T-cell (primary cell): Measurements from ENCODE around the gene SVOP. TPM values are rescaled to one million over a fixed set of nuclear protein-coding genes. Genes with fewer than 3 reads are reported as not detected.

ENCODE experiments used
- ATAC-seq, 4 experiments: fragments of 200-7000 bp in 3 of 4; fragments of 150-1000 bp in 1 of 4; cut with Tn5 transposase; replicated peaks in 1 of 4; 1 replicate in 3 of 4; 2 replicates in 1 of 4; pipeline ENCODE4 v1.10.0; 2021; ENCODE audit warnings: moderate library complexity in 3 of 4, mild to moderate bottlenecking in 2 of 4, moderate number of reproducible peaks in 1 of 4
- CTCF ChIA-PET, 2 donors: fragments of 300-600 bp; sonication (Branson Sonifier 250); formaldehyde crosslinking; loops; one replicate each; lab custom pipeline; 2022; ENCODE audit warnings: antibody characterized with exemption in 2 of 2; lab: Charles Lee
- POLR2A ChIA-PET, 2 donors: fragments of 300-600 bp; sonication (Branson Sonifier 250); formaldehyde crosslinking; loops; one replicate each; lab custom pipeline; 2022; ENCODE audit warnings: antibody characterized with exemption in 2 of 2; lab: Charles Lee
- DNase-seq, 35 experiments: peaks; one replicate each; pipeline versions ENCODE4 v3.0.0 to v3.0.0-alpha.2; 2013 to 2023
- H3K27ac ChIP-seq: one replicate; pipeline ENCODE4 v1.5.1; 2013; ENCODE audit warnings: low read length
- H3K27me3 ChIP-seq, 2 experiments: replicated peaks in 1 of 2; 1 replicate in 1 of 2; 2 replicates in 1 of 2; pipeline versions ENCODE4 v1.6.1 to v1.7.0; 2013; ENCODE audit warnings: low read length in 1 of 2, mixed read lengths in 1 of 2; ENCODE audit not compliant: control insufficient read depth in 2 of 2, insufficient read depth in 2 of 2; ENCODE audit errors: extremely low read depth in 1 of 2
- H3K36me3 ChIP-seq, 2 donors: 1 replicate in 1 of 2; 2 replicates in 1 of 2; pipeline versions ENCODE4 v1.6.1 to v1.7.0; 2013; ENCODE audit warnings: low read length in 1 of 2; ENCODE audit not compliant: control insufficient read depth in 2 of 2, insufficient read depth in 1 of 2; ENCODE audit errors: extremely low read depth in 1 of 2
- H3K4me1 ChIP-seq, 2 experiments: 1 replicate in 1 of 2; 2 replicates in 1 of 2; pipeline versions ENCODE4 v1.6.1 to v1.7.0; 2013; ENCODE audit warnings: low read length in 2 of 2, mixed read lengths in 1 of 2; ENCODE audit not compliant: insufficient read depth in 2 of 2, control insufficient read depth in 1 of 2; ENCODE audit errors: extremely low read depth in 1 of 2
- H3K4me3 ChIP-seq, 2 donors: 1 replicate in 1 of 2; 2 replicates in 1 of 2; pipeline versions ENCODE4 v1.5.1 to v1.7.0; 2013; ENCODE audit warnings: mild to moderate bottlenecking in 2 of 2, low read length in 1 of 2, moderate library complexity in 1 of 2; ENCODE audit not compliant: control insufficient read depth in 1 of 2; ENCODE audit errors: extremely low read depth in 1 of 2
- H3K9me3 ChIP-seq: 2 replicates; pipeline ENCODE4 v1.7.0; 2013
- H3K27ac Mint-ChIP-seq, 2 donors: one replicate each; pipeline ENCODE4 v1.8.0; 2020 to 2021; ENCODE audit warnings: mild to moderate bottlenecking in 2 of 2, mixed read lengths in 2 of 2
- H3K27me3 Mint-ChIP-seq, 2 donors: one replicate each; pipeline ENCODE4 v1.8.0; 2021 to 2022; ENCODE audit warnings: mixed read lengths in 2 of 2
- H3K36me3 Mint-ChIP-seq: one replicate; pipeline ENCODE4 v1.8.0; 2021; ENCODE audit warnings: mixed read lengths
- H3K4me1 Mint-ChIP-seq, 3 donors: one replicate each; pipeline ENCODE4 v1.8.0; 2020 to 2022; ENCODE audit warnings: mixed read lengths in 3 of 3, mild to moderate bottlenecking in 1 of 3
- H3K4me3 Mint-ChIP-seq, 3 donors: one replicate each; pipeline ENCODE4 v1.8.0; 2020 to 2022; ENCODE audit warnings: mild to moderate bottlenecking in 3 of 3, mixed read lengths in 3 of 3, moderate library complexity in 3 of 3
- H3K9me3 Mint-ChIP-seq, 3 donors: one replicate each; pipeline ENCODE4 v1.8.0; 2020 to 2022; ENCODE audit warnings: mixed read lengths in 3 of 3
- WGBS: methylation state at CpG from one replicate; pipeline ENCODE4 v1.1.5; 2013; ENCODE audit warnings: missing lambda C conversion rate; ENCODE audit not compliant: insufficient coverage; 5-methylcytosine and 5-hydroxymethylcytosine counted together
- total RNA-seq, 35 experiments: library from RNA in 6 of 35; stranded (reverse) in 6 of 35; fragments of 120-200 nt in 1 of 35; gene quantifications; one replicate each; pipeline versions ENCODE4 v1.2.1 to v1.2.4 and lab custom pipeline; 2013 to 2026

Gene SVOP
- total RNA-seq, 5 donors from 2014 or later (not counting 1 experiment from before 2014, with no cell fraction given), result not detected

GRCh38 chr12:108921946-108922345 is 98.9 kb downstream of the SVOP start:
- peaks cover 0 to 7% of the 10 kb centered on the region in 2 donors for H3K27me3 Mint-ChIP-seq
- no peaks in the 10 kb centered on the region for H3K4me1 Mint-ChIP-seq
- H3K36me3 ChIP-seq, result no peaks in the 10 kb centered on the region
- H3K27me3 ChIP-seq, result peaks cover 0 to 7% of the 10 kb centered on the region in 2 experiments
- no peak for ATAC-seq
- ChIA-PET CTCF (interaction anchor here in 1 of 2 donors (0.5 kb wide), 1 partner anchor 45 kb away, joined by 6 read pairs; no protein-coding TSS in a partner anchor), POLR2A (no interaction called here)
- no peaks in the 10 kb centered on the region for H3K9me3 ChIP-seq
- H3K4me3 Mint-ChIP-seq, result no peak overlapping the region
- H3K4me1 ChIP-seq, result no peaks in the 10 kb centered on the region
- H3K4me3 ChIP-seq, result no peak overlapping the region
- H3K27ac ChIP-seq, result no peak overlapping the region
- H3K9me3 Mint-ChIP-seq, result peaks cover 0 to 3% (median 3%) of the 10 kb centered on the region in 3 donors
- no peak for DNase-seq
- no peaks in the 10 kb centered on the region for H3K36me3 Mint-ChIP-seq
- H3K27ac Mint-ChIP-seq, result no peak overlapping the region
- WGBS, result 67% methylated on average over 1 of the region's 3 CpGs

- ChIA-PET POLR2A (no interaction called here), CTCF (no interaction called here)
- Histone ChIP-seq H3K27ac (no peak overlapping the region), H3K9me3 (no peaks in the 10 kb centered on the region), H3K36me3 (no peaks in the 10 kb centered on the region), H3K4me1 (no peaks in the 10 kb centered on the region), H3K27me3 (peaks cover 0 to 18% of the 10 kb centered on the region in 2 experiments), H3K4me3 (no peak overlapping the region)
- DNase-seq, result no peak
- no peak for ATAC-seq
- Mint-ChIP-seq H3K4me1 (peaks cover 0 to 1% (median 0%) of the 10 kb centered on the region in 3 donors), H3K4me3 (no peak overlapping the region), H3K36me3 (no peaks in the 10 kb centered on the region), H3K27ac (no peak overlapping the region), H3K27me3 (peaks cover 0 to 4% of the 10 kb centered on the region in 2 donors), H3K9me3 (peaks cover 0 to 3% (median 3%) of the 10 kb centered on the region in 3 donors)
- 92% methylated on average over 3 of the region's 3 CpGs for WGBS
Observed at GRCh38 chr12:108918960-108919642, 101.8 kb downstream of the SVOP start.

GRCh38 chr12:108918206-108918605 is 102.7 kb downstream of the SVOP start:
- Mint-ChIP-seq H3K27ac (no peak overlapping the region), H3K36me3 (no peaks in the 10 kb centered on the region), H3K9me3 (peaks cover 0 to 3% (median 0%) of the 10 kb centered on the region in 3 donors), H3K4me3 (no peak overlapping the region), H3K4me1 (peaks cover 0 to 6% (median 0%) of the 10 kb centered on the region in 3 donors), H3K27me3 (peaks cover 0 to 4% of the 10 kb centered on the region in 2 donors)
- Histone ChIP-seq H3K27ac (no peak overlapping the region), H3K27me3 (peaks cover 0 to 20% of the 10 kb centered on the region in 2 experiments), H3K36me3 (no peaks in the 10 kb centered on the region), H3K4me1 (no peaks in the 10 kb centered on the region), H3K4me3 (no peak overlapping the region), H3K9me3 (no peaks in the 10 kb centered on the region)
- POLR2A ChIA-PET, result no interaction called here
- ATAC-seq, result no peak
- no CpG with 5 or more reads among the region's 2 CpGs for WGBS
- no peak for DNase-seq
- CTCF ChIA-PET, result interaction anchor here in 1 of 2 donors (0.5 kb wide), 1 partner anchor 54 kb away, joined by 3 read pairs; no protein-coding TSS in a partner anchor

- Mint-ChIP-seq H3K9me3 (peaks cover 0 to 3% (median 0%) of the 10 kb centered on the region in 3 donors), H3K4me1 (peaks cover 0 to 6% (median 0%) of the 10 kb centered on the region in 3 donors), H3K27ac (no peak overlapping the region), H3K36me3 (no peaks in the 10 kb centered on the region), H3K4me3 (no peak overlapping the region), H3K27me3 (peaks cover 0 to 3% of the 10 kb centered on the region in 2 donors)
- WGBS, result 20% methylated on average over 1 of the region's 5 CpGs
- no peak for DNase-seq
- ATAC-seq, result no peak
- Histone ChIP-seq H3K36me3 (no peaks in the 10 kb centered on the region), H3K4me3 (no peak overlapping the region), H3K9me3 (no peaks in the 10 kb centered on the region), H3K27me3 (peaks cover 0 to 17% of the 10 kb centered on the region in 2 experiments), H3K4me1 (no peaks in the 10 kb centered on the region), H3K27ac (no peak overlapping the region)
- ChIA-PET POLR2A (no interaction called here), CTCF (interaction anchor here in 1 of 2 donors (0.6 kb wide), 1 partner anchor 42 kb away, joined by 3 read pairs; no protein-coding TSS in a partner anchor)
Observed at GRCh38 chr12:108916336-108916735, 104.5 kb downstream of the SVOP start.

GRCh38 chr12:108915632-108916133 is 105.2 kb downstream of the SVOP start:
- H3K27me3 Mint-ChIP-seq, result no peaks in the 10 kb centered on the region
- CTCF ChIA-PET, result no interaction called here
- peaks cover 0 to 6% (median 0%) of the 10 kb centered on the region in 3 donors for H3K4me1 Mint-ChIP-seq
- ATAC-seq (no peak), DNase-seq (no peak)
- POLR2A ChIA-PET, result no interaction called here
- no peaks in the 10 kb centered on the region for H3K36me3 Mint-ChIP-seq
- H3K9me3 Mint-ChIP-seq, result peaks cover 0 to 3% (median 0%) of the 10 kb centered on the region in 3 donors
- no peak overlapping the region for H3K27ac ChIP-seq
- no peak overlapping the region for H3K4me3 ChIP-seq
- H3K9me3 ChIP-seq, result no peaks in the 10 kb centered on the region
- H3K4me1 ChIP-seq, result no peaks in the 10 kb centered on the region
- no peaks in the 10 kb centered on the region for H3K36me3 ChIP-seq
- H3K27ac Mint-ChIP-seq, result no peak overlapping the region
- no peak overlapping the region for H3K4me3 Mint-ChIP-seq
- H3K27me3 ChIP-seq, result peaks cover 0 to 17% of the 10 kb centered on the region in 2 experiments
- 86% methylated on average over 11 of the region's 15 CpGs for WGBS

- no peaks in the 10 kb centered on the region for H3K9me3 Mint-ChIP-seq
- H3K27me3 Mint-ChIP-seq, result no peaks in the 10 kb centered on the region
- ATAC-seq (no peak), DNase-seq (no peak)
- H3K4me3 Mint-ChIP-seq, result no peak overlapping the region
- Histone ChIP-seq H3K4me1 (no peaks in the 10 kb centered on the region), H3K4me3 (no peak overlapping the region), H3K27ac (no peak overlapping the region), H3K36me3 (no peaks in the 10 kb centered on the region), H3K27me3 (peaks cover 0 to 16% of the 10 kb centered on the region in 2 experiments), H3K9me3 (no peaks in the 10 kb centered on the region)
- POLR2A ChIA-PET, result no interaction called here
- CTCF ChIA-PET, result no interaction called here
- no peak overlapping the region for H3K27ac Mint-ChIP-seq
- H3K36me3 Mint-ChIP-seq, result no peaks in the 10 kb centered on the region
- WGBS, result 21% methylated on average over 2 of the region's 4 CpGs
- H3K4me1 Mint-ChIP-seq, result peaks cover 0 to 6% (median 0%) of the 10 kb centered on the region in 3 donors
Observed at GRCh38 chr12:108914121-108914531, 106.7 kb downstream of the SVOP start.
